ENCODE results near the gene LRRTM4.

DNA sequence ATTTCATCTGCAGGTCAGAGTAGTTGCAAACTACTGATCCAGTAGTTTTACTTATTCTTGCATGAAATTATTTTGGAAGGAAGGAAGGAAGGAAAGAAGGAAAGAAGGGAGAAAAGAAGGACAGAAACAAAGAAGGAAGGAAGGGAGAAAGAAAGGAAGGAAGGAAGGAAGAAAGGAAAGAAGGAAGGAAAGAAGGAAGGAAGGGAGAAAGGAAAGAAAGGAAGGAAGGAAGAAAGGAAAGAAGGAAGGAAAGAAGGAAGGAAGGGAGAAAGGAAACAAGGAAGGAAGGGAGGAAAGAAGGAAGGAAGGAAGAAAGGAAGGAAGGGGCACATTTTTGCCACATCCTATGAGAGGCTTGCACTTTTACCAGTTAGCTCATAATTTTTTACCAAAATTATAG lies 186.2 kb downstream of the LRRTM4 start:
- TF ChIP-seq, protein P1, sequence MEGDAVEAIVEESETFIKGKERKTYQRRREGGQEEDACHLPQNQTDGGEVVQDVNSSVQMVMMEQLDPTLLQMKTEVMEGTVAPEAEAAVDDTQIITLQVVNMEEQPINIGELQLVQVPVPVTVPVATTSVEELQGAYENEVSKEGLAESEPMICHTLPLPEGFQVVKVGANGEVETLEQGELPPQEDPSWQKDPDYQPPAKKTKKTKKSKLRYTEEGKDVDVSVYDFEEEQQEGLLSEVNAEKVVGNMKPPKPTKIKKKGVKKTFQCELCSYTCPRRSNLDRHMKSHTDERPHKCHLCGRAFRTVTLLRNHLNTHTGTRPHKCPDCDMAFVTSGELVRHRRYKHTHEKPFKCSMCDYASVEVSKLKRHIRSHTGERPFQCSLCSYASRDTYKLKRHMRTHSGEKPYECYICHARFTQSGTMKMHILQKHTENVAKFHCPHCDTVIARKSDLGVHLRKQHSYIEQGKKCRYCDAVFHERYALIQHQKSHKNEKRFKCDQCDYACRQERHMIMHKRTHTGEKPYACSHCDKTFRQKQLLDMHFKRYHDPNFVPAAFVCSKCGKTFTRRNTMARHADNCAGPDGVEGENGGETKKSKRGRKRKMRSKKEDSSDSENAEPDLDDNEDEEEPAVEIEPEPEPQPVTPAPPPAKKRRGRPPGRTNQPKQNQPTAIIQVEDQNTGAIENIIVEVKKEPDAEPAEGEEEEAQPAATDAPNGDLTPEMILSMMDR (conservative IDR thresholded peaks at IDR 0.05; ENCODE audit: low read depth, low read length), result no peak
- TF ChIP-seq EZH2 (IDR thresholded peaks at IDR 0.05; ENCODE audit: borderline replicate concordance, low read depth, low read length, poor library complexity, severe bottlenecking), result no peak

Data from A673 (cell line).